GM11168 (cell line): ENCODE results near the gene RSU1.

Experiments
- in situ Hi-C: fragments of 300-500 bp; cut with MboI; formaldehyde crosslinking; loops from one replicate; pipeline ENCODE4 v1.12.0; 2022; ENCODE audit warnings: low sequenced_read_pairs; ENCODE audit not compliant: unreplicated experiment

The RSU1 gene

DNA sequence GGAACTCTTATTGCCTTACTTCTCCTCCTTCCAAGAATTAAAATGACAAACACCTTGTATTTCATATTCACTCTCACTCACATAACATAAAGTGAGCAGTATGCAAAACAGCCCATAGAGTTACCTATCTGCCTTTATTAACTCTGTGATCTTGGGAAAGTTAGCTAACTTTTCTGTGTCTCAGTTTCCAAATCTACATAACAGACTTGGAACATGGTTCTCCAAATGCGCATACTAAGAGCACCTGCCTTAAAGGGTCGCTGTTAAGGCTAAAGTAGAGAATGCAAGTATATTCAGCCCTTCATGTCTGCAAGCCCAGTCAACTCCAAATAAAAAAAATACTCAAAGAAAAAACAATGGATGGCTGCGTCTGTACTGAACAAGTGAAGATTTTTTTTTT lies 173.7 kb downstream of the RSU1 start:
- in situ Hi-C loops, result no loop called here

DNA sequence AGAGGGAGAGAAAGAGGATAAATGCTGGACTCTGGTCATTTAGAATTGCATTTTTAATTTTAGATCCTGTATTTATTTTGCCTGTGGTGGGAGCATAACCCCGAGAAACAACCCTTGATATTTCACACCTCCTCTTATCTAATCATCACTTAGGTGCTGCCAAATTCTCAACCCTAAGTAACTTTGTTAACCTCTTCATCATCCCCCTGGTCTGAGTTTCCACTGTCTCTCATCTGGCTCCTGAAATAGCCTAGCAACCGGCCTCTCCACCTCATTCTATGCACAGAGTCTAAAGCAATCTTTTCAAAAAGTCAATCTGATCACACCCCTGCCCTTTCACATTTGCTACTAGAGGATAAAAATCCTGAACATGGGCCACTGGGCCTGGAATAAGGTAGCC lies 177.1 kb downstream of the RSU1 start:
- in situ Hi-C loops, result no loop called here

DNA sequence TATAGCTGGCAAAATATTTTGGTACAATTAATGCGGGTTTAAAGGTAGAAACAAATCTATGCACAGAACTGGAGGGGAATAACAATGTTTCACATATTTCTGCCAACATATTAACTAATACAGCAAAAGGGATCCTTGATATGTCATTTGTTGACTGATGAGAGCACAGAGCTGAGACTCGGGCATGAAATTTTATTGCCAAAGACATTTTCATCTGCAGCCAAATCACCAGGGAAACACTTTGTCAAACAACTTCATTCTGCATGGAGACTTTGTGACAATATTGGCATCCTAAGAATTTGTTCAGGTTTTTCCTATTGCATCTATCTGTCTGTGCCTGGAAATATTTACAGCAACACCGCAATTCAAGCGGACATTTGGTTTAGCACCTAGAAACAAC lies 177.8 kb downstream of the RSU1 start:
- in situ Hi-C loops, result no loop called here

DNA sequence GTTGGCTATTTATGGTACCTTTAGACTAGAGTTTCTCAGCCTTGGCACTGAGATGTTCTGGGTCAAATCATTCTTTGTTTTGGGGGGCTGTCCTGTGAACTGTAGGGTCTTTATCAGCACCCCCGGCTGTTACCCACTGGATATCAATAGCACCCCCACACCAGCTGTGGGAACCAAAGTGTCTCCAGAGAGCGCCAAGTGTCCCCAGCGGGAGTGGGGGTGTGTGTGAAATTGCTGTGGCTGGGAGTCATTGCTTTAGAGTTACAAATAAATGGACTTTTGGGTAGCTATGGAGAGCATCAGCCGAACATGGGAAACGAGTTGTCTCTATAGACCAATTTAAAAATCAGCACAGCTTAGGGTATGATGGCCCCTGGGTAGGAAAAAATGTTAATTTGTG lies 184.2 kb downstream of the RSU1 start:
- in situ Hi-C loops, result no loop called here

DNA sequence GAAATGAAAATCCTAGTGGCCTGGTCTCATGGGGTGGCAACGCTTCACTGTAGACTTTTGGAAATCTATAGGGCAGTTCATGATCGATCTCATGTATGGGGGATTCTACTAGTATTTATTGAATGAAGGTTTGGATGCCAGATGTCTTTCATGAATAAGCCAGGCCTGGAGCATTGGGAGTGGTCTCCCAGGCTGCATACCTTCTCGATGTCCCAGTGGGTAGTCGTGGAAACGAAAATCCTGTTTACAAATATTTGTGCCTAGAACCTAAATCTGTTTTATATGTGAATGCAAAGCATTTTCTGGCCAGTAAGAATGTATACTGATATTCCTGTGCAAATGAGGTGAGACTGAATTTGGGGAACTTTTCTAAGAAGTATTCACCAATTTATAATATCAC lies 190.5 kb downstream of the RSU1 start:
- in situ Hi-C loops, result no loop called here

DNA sequence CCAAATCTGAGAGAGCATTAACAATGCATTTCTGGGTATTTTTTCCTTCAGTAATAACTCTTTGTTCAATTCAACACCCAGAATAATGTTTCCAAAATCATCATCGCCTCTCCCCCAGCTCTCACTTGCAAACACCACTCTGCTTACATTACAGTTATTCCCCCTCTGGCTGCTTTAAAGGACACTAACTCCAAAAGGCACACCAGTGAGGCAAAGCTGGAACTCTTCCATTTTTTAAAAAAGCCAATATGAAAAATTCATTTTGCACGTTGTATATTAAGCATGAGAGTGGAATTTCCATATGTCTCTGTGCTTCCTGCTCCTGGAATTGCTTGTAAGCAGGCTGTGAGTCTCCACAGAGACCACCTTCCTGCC lies 204.3 kb downstream of the RSU1 start:
- in situ Hi-C loops, result no loop called here

DNA sequence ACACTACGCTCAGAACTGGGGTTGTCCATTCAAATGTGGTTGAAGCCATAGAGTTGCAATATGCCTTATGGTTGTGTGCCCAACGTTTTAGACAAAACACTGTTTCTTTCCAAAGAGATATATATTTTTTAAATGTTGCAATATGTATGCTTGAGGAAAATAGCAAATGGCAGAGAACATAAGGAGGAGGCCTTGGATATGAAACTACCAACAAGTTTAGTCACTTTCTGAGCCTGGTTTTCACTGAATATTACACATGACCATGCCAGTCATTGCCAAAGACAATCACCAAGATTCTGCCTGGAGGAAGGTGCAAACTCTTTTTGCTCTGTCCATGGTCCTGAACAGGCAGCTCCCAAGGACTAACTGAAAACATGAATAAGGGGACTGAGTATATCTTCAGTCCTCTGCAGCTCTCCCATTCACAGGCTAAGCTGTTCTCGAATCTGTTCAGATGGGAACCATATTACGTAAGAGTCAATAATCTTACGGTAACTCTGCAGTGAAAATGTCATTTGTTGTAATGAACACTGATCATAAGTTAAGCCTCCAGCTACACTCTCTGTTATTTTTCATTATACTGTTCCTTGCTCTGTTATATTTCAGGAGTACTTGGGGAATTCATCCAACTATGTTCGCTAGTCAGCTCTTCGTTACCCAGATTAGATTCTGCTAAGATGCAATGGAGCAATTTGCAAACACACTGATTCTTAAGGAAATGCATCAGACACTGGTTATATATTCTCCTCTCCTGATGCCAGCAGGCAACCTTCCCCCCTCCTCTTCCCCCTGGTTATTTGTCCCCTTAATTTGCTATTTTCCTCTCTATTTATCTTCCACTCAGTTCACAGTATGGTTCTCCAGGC lies 204.9 kb downstream of the RSU1 start:
- in situ Hi-C loops, result no loop called here

DNA sequence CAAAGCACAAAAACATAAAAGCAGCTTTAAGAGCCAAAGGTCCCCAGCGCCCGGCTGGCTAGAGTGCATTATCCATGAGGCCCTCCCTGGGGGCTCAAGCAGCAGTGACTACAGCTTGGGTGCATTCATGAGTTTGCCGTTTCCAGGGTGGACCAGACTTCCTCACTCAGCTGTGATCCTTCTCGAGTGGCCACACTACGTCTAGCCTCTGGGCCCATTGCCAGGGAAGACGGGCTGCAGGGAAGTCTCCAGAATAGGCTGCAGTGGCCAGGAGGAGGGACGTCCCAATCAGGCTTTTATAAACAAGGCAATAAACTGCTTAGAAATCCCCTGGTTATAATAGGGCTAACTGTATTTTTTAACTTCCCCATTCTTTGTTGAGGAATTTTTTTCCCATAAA lies 206.2 kb downstream of the RSU1 start:
- in situ Hi-C loops, result no loop called here

DNA sequence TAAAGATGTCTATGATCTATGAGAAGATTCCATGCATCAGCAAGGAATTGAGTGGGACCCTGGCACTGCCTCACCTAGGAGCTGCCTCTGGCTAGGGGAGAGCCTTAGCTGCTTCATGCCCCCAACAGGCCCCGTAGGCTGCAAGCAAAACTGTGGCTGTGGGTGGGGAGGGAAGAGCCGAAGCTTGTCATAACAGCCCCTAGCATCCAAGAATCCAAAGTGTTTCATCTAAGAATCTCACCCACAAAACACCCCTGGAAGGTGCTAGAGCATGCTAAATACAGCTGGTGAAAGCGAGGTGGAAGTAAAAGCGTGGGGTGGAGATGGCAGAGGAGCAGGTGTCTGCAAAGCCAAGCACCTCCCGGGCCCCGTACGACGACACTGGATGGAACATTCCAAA lies 208.0 kb downstream of the RSU1 start:
- in situ Hi-C loops, result no loop called here

DNA sequence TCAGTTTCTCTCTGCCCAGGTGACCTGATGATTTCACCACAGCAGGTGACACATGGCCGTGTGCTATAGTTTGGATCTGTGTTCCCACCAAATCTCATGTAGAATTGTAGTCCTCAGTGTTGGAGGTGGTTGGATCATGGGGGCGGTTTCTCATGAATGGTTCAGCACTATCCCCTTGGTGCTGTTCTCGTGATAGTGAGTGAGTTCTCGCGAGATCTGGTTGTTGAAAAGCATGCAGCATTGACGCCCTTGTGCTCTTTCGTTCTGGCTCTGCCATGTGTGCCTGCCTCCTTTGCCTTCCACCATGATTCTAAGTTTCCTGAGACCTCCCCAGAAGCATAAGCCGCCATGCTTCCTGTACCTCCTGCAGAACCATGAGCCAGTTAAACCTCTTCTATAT lies 210.3 kb downstream of the RSU1 start:
- in situ Hi-C loops, result no loop called here

DNA sequence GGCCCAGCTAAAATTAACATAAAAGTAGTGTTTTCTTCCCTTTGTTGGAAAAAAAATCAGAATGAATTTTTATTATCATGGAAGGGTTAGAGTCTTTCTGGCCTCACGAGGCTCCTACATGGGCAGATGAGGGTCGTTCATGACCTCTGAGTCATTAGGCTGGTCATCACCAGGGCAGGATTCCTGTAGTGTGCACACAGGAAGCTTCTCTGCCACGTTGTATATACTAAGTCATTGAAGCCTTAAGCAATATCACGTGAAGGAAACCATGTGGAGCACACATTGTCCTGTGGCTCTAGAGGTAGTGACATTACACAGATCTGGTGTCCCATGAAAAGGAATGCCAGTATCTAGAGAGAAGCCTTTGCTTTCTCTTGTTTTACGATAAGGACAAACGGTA lies 210.8 kb downstream of the RSU1 start:
- in situ Hi-C loops, result no loop called here

DNA sequence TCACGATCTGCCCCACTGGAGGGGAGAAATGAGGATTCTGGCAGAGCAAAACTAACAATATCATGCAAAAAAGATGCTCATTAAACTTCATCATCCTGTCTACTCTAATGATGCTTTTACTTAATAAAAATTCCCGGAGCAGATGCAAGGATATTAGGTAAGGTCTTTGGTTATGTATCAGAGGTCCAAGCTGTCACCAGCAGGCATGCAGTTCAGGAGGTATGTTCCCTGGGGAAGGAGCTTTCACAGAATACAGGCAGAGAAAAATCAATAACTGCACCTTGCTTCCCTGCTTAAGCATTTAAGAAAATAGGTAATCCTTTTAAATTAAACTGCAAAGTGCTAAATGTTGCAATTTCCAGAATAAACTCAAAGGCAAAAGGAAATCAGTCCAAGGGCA lies 213.9 kb downstream of the RSU1 start:
- in situ Hi-C loops, result no loop called here

DNA sequence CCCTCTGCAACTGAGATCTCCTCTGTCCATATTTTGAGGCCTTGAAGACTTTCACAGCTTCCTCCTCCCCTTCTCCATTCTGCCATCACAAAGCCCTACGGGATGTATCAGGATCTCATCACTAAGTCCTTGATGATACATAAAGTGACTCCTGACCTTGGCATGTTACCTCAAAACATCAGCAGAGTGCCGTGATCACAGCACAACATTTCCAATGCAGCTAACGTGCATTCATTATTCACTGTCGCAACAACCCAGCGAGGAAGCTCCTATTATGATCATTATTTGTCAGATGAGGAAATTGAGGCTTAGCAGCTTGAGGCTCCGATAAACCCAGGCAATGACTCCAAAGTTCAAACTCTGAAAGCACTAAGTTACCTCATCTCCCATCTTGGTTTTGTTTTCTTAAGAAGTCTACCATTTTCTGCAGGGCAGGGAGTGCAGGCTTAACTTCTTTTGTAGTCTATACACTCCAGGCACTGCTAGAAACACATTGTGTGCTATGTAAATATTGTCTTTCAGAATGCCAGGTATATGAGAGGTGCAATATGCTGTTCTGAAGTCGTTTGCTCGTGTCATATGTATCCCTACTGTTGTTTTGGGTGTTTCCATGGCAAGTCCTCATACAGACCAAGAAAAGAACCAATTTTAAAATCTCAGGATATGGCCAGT lies 215.0 kb downstream of the RSU1 start:
- in situ Hi-C loops, result no loop called here

DNA sequence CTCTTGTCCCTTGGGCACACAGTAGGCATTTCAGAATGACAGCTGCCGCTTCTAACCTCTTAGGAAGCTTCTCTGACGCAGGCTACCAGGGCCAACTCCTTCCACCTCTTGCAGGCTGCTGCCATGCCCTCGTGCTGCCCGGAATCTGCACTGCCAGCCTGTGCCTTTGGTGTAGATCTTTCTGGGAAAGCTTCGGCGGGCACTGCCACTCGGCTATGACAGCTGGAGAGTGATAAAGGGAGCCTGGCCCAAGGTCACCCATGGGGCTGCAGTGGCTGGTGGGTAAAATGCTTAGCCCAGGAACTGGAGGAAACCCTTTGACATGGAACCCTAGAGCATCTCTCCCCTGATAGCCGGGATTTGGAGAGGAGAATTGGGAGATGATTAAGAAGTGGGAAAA lies 217.6 kb downstream of the RSU1 start:
- in situ Hi-C loops, result no loop called here

DNA sequence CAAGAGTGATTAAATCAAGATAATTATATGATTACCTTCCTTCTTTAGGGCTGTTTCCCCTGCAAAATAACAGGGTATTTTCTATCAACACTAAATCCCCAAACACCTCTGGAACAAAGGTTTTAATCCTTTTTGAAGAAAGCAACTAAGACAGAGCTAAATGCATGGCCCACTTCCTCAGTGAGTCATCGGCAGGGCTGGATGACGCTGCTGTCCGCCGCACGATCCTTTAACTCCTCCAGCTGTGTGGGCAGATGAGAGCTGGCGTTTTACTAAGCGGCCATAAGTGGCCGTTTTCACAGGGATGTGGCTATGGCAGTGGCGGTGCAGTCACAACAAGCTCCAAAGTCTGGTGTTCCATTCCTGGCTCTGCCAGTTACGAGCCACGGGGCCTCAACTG lies 219.6 kb downstream of the RSU1 start:
- in situ Hi-C loops, result no loop called here

DNA sequence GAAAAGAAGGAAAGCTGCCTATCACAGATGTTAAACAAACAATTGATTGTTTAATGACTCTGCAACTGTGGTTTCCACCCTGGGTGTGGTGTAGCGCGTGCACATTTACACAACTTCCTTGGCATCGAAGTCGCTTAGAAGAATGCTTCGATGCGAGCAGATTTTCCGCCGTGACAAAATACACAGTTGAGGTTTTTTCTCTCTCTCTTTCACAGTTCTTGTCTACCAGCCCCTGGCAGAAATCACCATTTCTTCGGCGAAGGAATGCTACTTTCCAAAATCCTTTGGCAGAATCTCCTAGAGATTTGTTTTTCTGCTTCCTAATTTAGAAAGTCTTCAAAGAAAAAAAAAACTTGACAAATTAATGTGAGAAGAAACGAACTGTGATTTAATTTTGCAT lies 224.8 kb downstream of the RSU1 start:
- in situ Hi-C loops, result no loop called here

DNA sequence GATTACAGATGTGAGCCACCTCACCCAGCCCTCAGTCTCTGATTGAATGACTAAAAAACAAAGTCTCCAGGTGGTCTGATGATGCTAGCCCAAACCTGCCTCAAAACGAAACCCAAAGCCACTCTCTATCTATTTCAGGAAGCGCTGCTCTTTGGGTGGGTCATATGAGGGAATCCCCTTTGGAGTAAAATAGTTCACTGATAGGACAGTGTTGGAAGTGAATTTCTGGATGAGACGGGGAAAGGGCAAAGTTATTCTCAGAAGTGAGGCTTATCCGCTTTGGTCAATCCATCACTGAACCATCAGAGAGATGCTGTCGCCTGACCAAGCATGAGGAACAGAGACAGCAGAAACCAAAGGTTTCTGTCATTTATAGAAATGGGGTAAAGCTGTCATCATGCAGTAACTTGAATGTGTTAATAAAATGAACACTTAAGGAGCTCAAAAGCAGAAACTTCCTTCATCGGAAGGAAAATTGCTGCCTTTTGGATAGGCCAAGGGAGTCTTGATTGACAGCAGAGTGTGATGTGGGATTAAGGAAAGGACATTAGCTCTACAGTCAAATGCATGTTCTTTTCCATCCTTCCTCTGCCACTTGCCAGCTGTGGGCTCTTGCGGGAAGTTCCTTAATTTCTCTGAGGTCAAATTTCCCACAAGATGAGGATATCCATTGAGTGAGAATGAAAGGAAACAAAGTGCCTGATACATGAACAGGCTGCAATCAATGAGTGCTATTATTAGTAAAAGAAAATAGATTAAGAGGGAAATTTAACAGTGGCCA lies 230.7 kb downstream of the RSU1 start:
- in situ Hi-C loops, result no loop called here

DNA sequence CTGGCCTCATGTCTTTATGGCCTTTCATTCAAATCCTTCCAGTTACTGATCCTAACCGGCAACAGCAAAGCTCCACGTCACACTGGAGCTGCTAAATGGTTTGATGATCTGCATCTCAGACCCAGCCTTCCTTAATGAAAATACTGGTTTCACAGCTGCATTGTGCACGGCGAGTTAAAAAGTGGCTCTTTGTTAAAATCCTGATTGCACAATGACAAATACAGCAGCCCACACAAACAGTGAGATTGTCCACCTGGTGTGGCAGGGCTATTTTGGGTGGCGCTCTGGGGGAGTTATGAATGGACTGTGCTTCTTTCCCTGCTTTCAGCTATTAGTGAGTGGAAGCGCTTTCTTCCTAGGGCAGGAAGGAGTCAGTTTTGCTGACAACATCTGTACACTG lies 232.1 kb downstream of the RSU1 start:
- in situ Hi-C loops, result no loop called here

DNA sequence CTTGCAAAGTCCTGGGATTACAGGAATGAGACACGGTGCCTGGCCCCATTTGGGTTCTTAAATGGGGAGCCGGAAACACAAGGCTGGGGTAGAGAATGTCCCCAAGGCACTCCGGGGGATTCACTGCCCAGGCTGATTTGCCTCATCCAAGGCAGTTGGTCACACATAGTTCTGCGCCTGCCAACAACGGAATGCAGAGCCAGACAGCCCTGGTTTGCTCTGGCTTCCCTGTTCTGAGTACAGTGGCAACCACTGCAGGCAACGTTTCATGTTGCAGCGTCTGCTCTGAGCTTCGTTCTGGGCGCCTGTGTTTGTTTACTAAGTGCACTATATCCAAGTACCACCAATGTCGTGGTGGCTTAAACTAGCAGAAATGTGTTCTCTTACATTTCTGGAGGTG lies 233.8 kb downstream of the RSU1 start:
- in situ Hi-C loops, result no loop called here

DNA sequence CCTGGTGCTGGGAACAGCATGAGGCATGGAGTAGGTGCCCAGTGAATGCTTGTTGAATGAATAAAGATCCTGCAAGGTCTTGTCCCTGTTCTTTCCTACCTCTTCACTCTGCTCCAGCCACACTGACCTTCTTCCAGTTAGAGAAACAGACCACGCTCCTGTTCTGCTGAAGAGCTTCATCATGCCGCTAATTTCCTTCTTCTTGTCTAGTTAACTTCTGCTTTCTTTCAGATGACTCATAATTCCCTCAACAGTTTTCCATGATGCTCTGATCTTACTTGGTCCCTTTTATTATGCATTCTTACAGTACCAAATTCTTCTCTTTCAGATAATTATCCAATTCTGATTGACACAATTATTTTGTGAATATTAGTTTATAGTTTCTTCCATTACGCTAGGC lies 236.0 kb downstream of the RSU1 start:
- in situ Hi-C loops, result no loop called here

DNA sequence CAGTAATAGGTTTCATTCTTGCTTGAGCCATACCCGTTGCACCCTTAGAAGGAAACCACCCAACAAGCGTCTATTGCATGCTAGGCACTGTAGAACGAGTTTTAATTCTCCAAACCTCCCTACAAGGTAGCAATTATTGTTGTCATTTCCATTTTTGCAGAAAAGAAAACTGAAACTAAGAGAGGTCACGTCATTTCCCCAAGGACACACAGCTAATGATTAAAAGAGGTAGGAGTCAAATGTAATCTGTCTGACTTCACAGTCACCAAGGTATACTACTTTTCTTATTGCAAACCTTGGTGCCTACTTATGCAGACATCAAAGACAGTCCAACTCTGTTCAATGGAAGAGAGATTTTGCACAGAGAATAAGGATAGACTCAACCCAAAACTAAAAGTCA lies 246.5 kb downstream of the RSU1 start:
- in situ Hi-C loops, result no loop called here
